Ammon's horn (tissue), 1 donor: ENCODE measurements around the gene MAP2K6.
"Not testable (repeated sequence)": the region's sequence is repeated elsewhere in the genome, so short reads cannot be mapped to it uniquely, and the experiment has no call there.

Source experiments
- DNase-seq: peaks from one replicate; pipeline ENCODE4 v3.0.0-alpha.2; 2016; ENCODE audit warnings: low spot score

MAP2K6 gene

DNA sequence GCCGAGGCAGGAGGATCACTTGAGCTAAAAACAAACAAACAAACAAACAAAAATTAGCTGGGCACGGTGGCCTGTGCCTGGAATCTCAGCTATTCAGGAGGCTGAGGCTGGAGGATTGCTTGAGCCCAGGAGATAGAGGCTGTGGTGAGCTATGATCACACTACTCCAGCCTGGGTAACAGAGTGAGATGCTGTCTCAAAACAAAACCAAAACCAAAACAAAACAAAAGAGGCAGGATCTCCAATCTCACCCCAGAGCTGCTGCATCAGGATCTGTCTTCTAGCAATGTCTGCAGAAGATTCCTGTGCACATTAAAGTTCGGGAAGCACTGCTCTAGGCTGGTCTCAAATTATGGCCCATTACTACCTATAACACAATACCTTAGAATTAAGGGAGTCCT is 43.1 kb downstream of the MAP2K6 start:
- DNase-seq = no peak

DNA sequence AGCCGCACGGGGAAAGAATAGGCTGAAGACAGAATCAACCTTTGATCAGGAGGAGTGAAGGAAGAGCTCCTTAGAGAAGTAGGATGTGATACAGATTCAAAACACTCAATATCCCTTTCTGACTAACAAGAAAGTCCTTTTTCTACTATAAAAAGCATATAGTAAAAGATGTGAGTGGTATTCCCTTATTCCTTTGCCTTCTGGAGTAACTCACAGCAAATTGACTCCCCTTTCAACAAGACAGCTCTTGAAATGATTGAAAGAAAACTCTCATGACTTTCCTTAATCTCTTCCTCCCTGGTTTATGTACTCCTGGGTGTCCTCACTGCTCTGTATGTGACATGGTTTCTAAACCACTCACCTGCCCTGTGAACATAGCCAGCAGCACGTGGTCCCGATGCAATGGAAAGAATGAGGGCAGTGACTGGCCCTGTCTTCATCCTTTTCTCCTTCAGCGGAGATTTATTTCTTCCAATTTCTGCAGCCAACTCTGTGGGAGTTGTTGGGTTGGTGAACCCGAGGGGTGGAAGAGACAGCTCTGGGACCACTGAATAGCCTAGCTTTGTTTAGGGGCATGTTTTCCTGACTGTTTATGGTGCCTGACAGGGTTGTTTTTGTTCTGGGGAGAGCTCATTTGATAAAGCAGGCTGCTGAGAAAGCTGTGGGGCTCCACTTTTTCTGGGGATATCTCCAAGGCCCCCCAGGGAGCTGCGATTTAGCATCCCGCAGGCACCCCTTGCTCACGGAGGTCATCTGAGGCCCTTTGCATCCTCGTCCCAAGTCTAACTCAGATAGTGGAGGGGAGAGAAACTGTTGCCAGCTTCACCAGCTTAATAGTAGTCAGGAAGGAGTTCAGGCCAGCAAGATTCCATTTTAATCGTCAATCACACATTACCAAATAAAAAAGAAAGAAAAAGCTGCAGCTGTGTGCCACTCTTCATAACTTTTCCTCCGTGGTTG is 46.7 kb downstream of the MAP2K6 start:
- no peak for DNase-seq

DNA sequence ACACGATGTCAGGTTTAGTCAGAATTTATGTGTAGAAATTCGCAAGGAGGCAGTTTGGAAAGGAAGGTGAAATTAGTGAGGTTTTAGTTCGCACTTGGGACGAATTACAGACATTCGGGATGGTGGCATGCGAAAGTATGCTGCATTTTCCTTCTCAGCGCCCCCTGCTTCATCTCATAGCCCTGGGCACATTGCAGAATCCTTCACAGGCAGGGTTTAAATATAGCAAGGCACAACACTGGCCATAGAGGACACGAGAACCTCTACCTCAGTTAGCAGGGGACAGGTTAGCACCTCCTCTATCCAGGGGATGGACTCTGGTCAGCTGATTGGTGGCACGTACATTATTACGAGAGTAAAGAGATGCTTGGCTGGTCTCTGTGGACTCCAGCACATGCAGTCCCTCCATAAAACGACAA is 47.5 kb downstream of the MAP2K6 start:
- DNase-seq = no peak

DNA sequence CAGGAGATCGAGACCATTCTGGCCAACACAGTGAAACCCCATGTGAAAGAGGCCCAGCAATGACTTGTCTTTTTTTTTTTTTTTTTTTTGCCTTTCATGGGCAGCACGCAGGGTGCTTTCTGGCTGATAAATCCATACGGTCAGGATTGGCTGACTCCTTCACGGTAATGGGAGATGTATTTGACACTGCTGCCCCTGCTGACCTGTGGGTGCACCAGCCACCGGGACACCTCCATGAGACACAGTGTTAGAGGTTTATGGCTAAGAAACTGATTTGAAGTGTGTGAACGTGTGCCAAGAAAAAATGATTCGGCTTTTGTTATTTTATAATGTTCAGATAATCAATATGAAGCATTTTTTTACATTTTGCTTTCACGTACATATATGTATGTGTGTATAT is 48.4 kb downstream of the MAP2K6 start:
- no peak for DNase-seq

DNA sequence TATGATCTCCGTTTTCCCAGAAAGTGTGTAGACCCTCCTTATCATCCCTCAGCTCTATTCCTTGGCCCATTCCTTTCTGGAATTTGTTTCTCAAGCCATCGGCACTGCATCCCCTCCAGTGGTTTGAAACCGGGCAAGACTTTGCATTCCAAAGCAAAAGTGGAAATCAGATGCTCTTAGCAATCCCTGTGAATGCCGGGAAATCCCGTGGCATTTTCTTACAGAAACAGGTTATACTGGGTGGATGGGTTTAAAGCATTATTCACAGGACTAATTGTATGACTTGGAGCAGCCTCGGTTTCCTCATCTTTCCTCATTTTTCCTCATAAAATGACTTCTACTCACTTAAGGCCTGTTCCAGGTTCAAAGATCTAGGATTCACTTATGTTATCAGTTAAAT is 52.0 kb downstream of the MAP2K6 start:
- no peak for DNase-seq

DNA sequence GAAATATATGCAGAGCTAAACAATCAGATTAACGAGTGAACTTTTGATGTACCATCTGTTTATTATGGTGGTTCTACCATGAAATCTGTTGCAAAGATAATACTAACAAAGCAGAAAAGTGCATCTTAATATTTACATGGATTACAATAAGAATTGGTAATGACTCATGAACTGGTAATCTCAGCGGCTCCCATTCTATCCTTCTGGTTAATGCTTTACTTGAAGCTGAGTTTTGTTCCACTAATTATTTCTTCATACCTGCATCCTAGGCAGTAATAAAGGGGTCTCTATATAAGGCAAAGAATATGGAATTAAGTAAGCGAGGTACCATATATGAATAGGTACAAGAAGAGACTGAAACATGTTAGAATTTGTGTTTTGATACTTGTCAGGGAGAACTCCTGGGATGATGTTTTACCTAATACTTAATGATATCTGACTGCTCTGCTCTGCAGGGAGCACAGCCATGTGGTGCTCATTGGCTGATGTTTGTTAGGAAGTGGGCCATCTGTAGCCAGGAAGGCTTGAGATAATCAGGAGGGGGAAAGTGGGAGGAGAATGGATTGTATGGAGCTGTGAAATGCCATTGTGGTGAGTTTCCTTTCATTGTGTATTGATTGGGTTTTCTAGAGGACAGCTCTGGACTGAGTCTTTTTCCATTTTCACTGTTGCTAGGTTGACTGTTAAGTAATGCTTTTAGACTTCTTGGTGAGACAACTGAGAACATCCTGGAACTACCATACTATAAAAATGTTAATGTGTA is 52.6 kb downstream of the MAP2K6 start:
- peak; percentile 34 for DNase-seq

DNA sequence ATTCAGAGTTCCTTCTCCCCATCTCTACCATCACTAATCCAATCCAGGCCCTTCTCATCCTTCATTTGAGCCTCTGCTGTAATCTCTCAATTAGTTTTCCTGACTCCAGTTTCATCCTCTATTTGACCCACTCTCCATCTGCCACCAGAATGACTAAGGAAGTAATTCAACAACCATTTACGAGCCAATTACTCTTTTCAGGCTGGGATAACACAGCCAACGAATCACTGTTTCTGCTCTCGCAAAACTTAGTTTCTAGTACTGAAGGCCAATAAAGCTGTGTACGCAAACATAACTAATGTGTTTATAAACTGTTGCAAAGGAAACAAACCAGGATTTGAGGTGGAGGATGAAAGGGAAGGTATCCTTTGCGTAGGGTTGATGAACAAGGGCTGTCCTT is 53.7 kb downstream of the MAP2K6 start:
- DNase-seq = no peak

DNA sequence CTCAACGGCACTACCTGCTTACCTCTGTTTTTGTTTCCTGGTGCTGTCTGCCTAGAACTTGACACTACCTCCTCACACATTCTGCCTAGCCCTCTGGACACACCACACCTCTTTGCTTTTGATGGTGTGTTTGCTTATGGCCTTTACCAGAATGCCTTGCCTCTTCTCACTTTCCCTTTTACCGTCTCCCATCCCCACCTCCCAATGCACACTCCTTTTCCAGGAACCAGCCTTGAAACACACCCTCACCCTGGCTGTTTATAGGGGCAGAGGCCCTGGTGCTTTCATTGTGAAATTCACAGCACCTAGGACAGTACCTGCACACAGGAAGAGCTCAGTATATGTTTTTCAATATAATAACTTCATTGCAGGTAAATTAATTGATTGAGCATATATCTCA is 56.2 kb downstream of the MAP2K6 start:
- DNase-seq = no peak

DNA sequence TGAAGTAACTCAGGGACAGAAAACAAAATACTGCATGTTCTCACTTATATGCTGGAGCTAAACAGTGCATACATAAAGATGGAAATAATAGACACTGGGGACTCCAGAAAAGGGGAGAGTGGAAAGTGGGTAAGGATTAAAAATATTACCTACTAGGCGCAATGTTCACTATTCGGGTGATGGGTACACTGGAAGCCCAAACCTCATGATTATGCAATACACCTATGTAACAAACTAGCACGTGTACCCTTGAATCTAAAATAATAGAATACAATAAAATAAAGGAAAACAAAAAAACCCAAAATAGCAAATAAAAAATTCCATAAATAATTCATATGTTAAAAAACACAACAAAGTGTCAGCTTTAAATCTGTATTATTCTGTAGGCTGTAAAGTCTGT is 56.9 kb downstream of the MAP2K6 start:
- DNase-seq = no peak

DNA sequence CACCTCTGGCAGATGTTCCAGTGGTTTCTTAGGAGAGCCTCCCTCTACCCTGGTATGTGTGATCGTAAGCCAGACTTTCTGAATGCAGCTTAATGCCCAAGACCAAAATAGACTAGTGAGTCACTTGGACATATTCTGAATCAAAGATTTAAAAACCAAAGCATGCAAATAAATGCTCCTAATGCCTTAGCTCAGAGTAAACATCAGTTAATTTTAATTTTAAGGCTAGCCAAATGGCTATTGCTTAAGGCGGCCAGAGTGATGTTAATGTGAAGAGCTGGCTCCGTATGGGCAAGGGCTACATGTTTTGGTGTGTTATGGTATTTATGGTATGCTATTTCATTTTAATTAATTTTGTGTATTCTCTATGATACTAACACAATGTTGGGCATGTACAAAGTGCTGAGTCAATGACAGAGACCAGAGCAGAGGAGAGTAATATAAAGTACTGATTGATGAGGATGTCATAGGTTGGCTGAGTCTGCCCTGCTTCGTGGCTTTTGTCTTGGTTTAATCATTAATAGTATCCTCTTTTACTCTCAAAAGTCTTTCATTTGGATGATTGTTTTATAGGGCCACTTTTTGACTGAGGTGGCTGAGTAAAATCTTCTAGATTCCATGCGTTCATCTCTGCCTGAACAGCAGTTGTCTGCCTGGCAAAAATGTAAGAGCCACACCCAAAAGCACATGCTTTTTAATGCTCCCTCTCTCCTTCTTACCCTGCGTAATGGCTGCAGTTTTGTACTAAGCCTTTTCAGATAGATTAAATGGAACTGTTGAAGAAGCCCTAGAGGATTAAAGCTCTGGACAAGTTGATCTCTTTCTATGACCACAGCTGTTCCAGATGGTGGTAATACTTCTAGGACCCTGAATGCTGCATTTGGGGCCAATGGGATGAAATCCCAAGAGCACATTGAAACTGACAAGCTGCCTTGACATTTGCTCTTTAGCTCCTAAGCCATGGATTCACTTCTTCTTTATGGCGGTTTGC is 59.6 kb downstream of the MAP2K6 start:
- DNase-seq = no peak

DNA sequence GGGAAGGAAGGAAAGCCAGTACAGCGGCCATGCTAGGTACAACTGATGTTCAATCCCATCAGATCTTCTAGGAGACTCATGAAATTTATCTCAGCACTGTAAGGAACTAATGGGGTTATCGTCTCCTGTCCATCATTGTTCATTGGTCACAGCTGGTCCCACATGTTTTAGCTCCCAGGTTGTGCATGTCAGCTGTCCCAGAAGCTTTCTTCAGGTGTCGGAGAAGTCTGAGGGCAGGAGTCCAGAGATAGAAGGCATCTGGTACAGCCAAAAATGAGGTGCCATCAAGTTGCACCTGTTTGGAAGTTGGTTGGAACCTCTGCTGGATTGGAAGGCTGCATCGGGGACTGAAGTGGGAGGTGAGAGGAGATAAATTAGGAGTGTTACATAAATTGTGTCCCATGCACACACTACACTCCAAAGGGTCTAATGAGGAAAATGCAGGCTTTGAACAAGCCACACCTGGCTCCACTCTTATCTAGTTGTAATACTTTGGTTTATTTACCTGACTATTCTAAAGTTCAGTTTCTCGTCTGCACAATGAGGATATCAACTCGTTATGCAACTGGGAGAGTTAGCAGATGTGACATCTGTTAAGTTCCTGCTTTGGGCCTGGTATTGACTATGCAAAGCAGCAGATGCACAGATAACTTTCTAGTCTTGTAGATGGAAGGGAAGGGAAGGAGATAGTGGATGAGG is 62.9 kb downstream of the MAP2K6 start:
- DNase-seq = no peak

DNA sequence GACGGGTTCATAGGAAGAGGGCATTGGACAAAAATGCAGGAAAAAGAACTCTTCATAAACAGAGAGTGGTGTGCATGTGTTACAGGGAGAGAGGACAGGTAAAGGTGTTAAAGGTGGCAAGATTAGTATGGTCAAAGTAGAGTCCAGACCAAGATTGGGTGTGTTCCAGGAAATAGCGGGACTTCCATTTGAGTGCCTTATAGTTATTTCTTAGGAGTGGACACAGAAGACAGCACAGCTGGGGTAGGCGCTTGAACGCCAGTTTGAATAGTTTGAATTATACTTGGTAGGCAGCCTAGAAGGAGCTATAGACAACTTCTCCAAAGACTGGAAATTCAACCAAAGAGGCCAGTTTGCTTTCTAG is 63.4 kb downstream of the MAP2K6 start:
- DNase-seq = no peak

DNA sequence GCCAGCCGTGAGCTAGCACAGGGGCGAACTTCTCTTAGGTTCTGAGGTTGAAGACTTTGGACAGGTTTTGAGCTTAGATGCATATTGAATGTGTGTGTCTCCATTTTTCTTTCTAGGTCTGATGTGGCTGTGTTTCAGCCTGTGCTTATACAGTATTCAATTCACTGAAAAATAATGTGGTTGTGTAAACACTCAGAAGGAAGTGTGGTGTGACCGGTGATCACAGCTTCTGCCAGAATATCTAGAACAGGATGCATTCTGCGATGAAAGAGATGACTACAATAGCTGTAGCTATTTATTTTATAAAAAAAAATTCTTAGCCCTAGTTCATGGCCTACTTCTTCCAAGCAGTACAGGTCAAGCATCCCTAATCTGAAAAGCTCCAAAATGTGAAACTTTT is 64.4 kb downstream of the MAP2K6 start:
- DNase-seq = no peak

DNA sequence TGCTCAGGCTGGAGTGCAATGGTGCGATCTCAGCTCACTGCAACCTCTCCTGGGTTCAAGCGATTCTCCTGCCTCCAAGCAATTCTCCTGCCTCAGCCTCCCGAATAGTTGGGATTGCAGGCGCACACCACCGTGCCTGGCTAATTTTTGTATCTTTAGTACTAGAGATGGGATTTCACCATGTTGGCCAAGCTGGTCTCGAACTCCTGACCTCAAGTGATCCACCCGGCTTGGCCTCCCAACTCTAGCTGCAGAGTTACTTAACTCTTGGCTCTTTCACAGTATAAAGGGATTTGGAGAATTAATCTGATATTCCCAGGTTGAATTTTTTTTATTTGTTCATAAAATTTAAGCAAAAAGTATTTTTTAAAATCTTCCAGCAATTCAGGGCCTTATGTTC is 65.3 kb downstream of the MAP2K6 start:
- DNase-seq = not testable (repeated sequence)

DNA sequence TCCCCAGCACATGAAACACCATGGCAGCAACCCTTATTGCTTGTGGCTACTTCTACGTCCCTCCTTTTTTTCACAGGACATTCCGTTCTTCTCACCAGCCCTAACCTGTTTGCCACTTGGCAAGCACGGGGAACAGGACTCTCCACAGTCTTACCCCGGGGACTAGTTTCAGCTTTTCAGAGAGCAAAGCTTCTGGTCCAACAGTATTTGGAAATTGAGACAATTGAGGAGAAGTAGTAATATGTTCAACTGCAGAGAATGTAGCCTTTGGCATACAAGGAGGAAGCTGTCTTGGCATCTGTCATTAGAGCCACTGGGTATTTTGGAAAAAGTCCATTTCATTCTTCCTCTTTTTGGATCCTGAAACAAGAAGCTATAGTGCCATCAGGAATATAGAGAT is 65.7 kb downstream of the MAP2K6 start:
- DNase-seq = peak; percentile 10

DNA sequence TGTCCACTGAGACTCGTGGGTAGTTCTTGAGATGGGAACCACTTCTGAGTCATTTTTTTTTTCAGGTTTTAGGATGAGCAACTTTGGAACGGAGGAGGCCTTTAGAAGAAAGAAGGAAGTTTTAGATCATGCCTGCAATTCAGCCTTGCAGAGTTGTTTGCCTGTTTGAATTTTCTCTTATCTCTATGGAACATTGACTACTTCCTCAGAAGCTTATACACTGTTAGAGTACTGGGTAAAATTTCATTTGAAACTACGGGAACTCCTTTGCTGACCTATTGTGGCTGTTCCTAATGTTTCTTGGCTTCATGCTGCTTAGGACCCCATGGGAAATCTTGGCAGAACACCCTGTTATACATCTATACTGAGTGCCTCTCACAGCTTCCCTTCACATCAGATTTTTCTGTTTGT is 70.8 kb downstream of the MAP2K6 start:
- no peak for DNase-seq

DNA sequence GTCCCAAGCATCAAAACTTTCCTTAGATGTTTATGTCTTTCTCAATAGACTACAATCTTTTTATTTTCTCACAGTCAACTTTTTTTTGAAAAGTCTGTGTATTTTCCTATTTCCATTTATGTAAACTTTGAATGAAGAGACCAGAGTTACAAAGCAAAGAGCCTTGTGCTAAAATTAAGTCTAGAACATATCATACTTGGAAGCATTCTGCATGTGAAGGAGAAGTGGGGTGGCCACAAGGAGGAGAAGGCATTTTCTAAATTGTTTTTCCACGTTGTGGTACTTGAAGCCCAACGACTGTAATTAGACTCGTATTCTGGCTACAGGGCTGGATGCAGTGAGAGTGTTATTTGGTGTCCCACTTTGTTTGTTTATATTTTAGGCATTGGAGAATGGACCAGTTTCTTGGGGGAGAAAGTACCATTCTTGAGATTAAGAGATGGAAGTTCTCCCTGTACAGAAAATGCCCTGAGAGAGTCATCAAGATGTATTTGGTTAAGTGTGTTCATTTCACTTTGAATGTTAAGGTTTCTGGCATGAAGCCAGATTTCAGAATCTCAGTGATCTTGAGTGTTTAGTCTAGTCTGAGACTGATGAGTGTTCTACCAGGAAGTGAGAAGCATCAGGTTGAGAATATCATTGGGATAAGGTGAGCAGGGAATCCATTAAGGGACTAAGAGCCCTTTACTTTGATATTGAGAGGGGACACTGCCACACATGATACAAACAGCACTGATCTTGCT is 71.6 kb downstream of the MAP2K6 start:
- no peak for DNase-seq

DNA sequence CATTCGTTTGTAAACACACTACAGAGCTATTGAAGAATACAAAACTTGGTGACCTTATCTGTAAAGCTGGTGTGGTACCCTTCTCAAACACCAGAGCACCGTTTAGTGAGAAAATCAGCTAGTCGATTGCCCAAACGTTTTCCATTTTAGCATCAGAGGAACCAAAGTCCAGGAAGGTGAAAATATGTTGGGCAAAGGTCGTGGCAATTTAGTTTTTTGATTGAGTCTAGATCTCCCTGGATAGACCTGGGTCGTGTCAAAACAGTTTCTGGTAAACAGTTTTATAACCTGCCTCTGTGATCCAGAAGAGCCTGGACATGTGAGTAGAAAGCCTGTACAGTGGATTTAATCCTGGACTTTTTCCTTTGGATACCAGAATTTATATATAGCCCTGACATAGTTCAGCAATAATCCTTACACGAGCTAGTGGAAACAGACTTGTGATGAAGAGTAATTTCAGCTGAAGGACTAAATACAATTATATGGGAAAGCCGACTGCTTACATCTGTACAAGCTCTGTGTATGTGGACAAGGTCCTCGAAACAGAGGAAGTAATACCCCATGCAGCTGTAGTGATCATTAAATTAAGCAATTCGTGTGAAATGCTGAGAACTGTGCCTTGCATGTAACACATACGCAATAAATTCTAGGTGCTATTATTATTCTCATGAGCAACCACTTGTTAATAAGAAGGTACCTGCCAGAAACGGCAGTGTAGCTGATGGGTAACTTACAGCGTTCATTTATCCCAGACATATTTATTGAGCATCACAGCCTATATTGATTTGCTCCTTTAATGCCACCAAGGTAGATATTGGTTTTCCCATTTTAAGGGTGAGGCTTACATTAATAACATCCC is 72.5 kb downstream of the MAP2K6 start:
- no peak for DNase-seq

DNA sequence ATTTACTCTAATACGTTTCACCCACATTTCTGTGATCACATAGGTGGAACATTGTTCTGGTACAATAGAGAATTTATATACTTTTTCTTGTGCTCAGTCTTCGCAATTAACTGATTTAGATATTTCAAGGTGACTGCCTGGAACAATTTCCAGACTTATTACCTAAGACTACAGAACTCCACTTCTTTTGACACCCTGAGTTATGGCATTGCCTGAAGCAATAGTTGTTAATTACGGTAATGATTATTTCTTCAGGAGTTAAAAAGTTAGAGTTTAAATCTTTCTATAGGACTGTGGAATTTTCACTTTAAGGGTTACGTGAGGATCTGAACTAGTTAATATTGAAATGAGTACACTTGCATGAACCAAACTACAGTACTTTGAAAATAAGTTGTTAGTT is 74.8 kb downstream of the MAP2K6 start:
- no peak for DNase-seq
